Erythroblast (primary cell): ENCODE measurements around the gene MAOA.

Source experiments
- GATA1 ChIP-seq: IDR thresholded peaks from 2 replicates; pipeline ENCODE4 v1.6.1; 2011; ENCODE audit warnings: low read depth, mild to moderate bottlenecking, control low read depth, low read length, moderate library complexity
- POLR2A ChIP-seq: IDR thresholded peaks from 2 replicates; pipeline ENCODE4 v1.6.1; 2011; ENCODE audit warnings: mild to moderate bottlenecking, low read length

DNA sequence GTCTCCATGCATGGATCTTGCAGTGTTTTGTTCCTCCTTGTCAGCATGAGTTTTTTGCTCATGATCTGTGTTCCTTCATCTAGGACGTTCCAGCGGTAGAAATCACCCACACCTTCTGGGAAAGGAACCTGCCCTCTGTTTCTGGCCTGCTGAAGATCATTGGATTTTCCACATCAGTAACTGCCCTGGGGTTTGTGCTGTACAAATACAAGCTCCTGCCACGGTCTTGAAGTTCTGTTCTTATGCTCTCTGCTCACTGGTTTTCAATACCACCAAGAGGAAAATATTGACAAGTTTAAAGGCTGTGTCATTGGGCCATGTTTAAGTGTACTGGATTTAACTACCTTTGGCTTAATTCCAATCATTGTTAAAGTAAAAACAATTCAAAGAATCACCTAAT is 88.2 kb downstream of the MAOA start:
- TF ChIP-seq POLR2A (no peak), GATA1 (no peak)
